Activated B cell treated with CpG ODN at 0.5 μM for 24 hours (primary cell): Measurements from ENCODE around the gene ZNF594. TPM values are rescaled to one million over a fixed set of nuclear protein-coding genes. Genes with fewer than 3 reads are reported as not detected.
"Not testable (repeated sequence)": the region's sequence is repeated elsewhere in the genome, so short reads cannot be mapped to it uniquely, and the experiment has no call there.

Experiments used
- ATAC-seq: fragments of 200-7000 bp; cut with Tn5 transposase; one replicate; pipeline ENCODE4 v1.10.0; 2021; ENCODE audit warnings: low read depth, mild to moderate bottlenecking, moderate library complexity
- CTCF ChIA-PET: fragments of 350-600 bp; sonication (Branson Sonifier 250); formaldehyde crosslinking; loops from one replicate; lab custom pipeline; 2021; ENCODE audit warnings: antibody characterized with exemption; lab: Charles Lee
- POLR2A ChIA-PET: fragments of 350-600 bp; sonication (Branson Sonifier 250); formaldehyde crosslinking; loops from one replicate; lab custom pipeline; 2021; ENCODE audit warnings: antibody characterized with exemption; lab: Charles Lee
- DNase-seq: peaks from one replicate; pipeline ENCODE4 v3.0.0; 2022
- H3K27ac Mint-ChIP-seq: one replicate; pipeline ENCODE4 v1.8.0; 2020; ENCODE audit warnings: mixed read lengths
- H3K27me3 Mint-ChIP-seq: one replicate; pipeline ENCODE4 v1.8.0; 2021; ENCODE audit warnings: mixed read lengths
- H3K36me3 Mint-ChIP-seq: one replicate; pipeline ENCODE4 v1.8.0; 2021; ENCODE audit warnings: low read depth, mixed read lengths
- H3K4me1 Mint-ChIP-seq: one replicate; pipeline ENCODE4 v1.8.0; 2021; ENCODE audit warnings: mixed read lengths
- H3K4me3 Mint-ChIP-seq: one replicate; pipeline ENCODE4 v1.8.0; 2020; ENCODE audit warnings: mild to moderate bottlenecking, mixed read lengths
- H3K9me3 Mint-ChIP-seq: one replicate; pipeline ENCODE4 v1.8.0; 2020; ENCODE audit warnings: mixed read lengths
- intact Hi-C: fragments of 100-400 bp; cut with micrococcal nuclease; formaldehyde crosslinking; loops from one replicate; pipeline ENCODE4 v1.15.1; 2024
- total RNA-seq: library from RNA; stranded (reverse); gene quantifications from 2 replicates; pipeline ENCODE4 v1.2.3, GENCODE V29; 2022
- TF ChIP-seq, protein P1 (sequence below): fragments of 200-600 bp; IDR thresholded peaks from one replicate; pipeline ENCODE4 v1.8.0; 2022; ENCODE audit warnings: antibody characterized with exemption, mild to moderate bottlenecking

ZNF594 gene
- total RNA-seq, 1 donor from 2014 or later, result 26.8 TPM

GRCh38 chr17:5236938-5237540 is 45.4 kb upstream of the ZNF594 start:
- H3K4me3 Mint-ChIP-seq, result peak overlapping the region; percentile 36
- no peaks in the 10 kb centered on the region for H3K27me3 Mint-ChIP-seq
- DNase-seq (no peak), ATAC-seq (no peak)
- ChIA-PET CTCF (interaction anchor here (0.8 to 6.2 kb wide), 7 partner anchors 9 to 40 kb away, joined by 3 to 127 read pairs (median 5); partner anchors contain the start of gene ZNF594), POLR2A (interaction anchor here (0.7 to 4.6 kb wide), 9 partner anchors 10 to 61 kb away, joined by 3 to 45 read pairs (median 7); partner anchors contain the start of gene ZNF594)
- no peaks in the 10 kb centered on the region for H3K9me3 Mint-ChIP-seq
- peaks cover 78% of the 10 kb centered on the region for H3K4me1 Mint-ChIP-seq
- intact Hi-C loops, result loop anchor here (1.0 to 5.0 kb wide), 4 partner anchors 16 to 205 kb away; no protein-coding TSS in a partner anchor
- H3K36me3 Mint-ChIP-seq, result peaks cover 2% of the 10 kb centered on the region
- peak overlapping the region; percentile 98 for H3K27ac Mint-ChIP-seq
- TF ChIP-seq, protein P1, sequence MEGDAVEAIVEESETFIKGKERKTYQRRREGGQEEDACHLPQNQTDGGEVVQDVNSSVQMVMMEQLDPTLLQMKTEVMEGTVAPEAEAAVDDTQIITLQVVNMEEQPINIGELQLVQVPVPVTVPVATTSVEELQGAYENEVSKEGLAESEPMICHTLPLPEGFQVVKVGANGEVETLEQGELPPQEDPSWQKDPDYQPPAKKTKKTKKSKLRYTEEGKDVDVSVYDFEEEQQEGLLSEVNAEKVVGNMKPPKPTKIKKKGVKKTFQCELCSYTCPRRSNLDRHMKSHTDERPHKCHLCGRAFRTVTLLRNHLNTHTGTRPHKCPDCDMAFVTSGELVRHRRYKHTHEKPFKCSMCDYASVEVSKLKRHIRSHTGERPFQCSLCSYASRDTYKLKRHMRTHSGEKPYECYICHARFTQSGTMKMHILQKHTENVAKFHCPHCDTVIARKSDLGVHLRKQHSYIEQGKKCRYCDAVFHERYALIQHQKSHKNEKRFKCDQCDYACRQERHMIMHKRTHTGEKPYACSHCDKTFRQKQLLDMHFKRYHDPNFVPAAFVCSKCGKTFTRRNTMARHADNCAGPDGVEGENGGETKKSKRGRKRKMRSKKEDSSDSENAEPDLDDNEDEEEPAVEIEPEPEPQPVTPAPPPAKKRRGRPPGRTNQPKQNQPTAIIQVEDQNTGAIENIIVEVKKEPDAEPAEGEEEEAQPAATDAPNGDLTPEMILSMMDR, result no peak

- peaks cover 13% of the 10 kb centered on the region for H3K36me3 Mint-ChIP-seq
- no peaks in the 10 kb centered on the region for H3K27me3 Mint-ChIP-seq
- peaks cover 89% of the 10 kb centered on the region for H3K4me1 Mint-ChIP-seq
- ATAC-seq (peak; percentile 78), DNase-seq (peak; percentile 63)
- TF ChIP-seq, protein P1, result no peak
- peak within 1 kb of the TSS; percentile 87 for H3K4me3 Mint-ChIP-seq
- POLR2A ChIA-PET, result interaction anchor here (0.6 to 4.6 kb wide), 15 partner anchors 9 to 288 kb away, joined by 3 to 45 read pairs (median 6); partner anchors contain the start of genes DERL2, MIS12 and ZNF594
- peak within 1 kb of the TSS; percentile 98 for H3K27ac Mint-ChIP-seq
- CTCF ChIA-PET, result interaction anchor here (1.0 to 6.2 kb wide), 4 partner anchors 14 to 204 kb away, joined by 3 to 127 read pairs (median 5); partner anchors contain the start of genes C1QBP and ZNF594
- intact Hi-C loops, result loop anchor here (1.0 to 5.0 kb wide), 2 partner anchors 7 to 203 kb away; no protein-coding TSS in a partner anchor
- H3K9me3 Mint-ChIP-seq, result no peaks in the 10 kb centered on the region
Observed at GRCh38 chr17:5234645-5235576, 43.2 kb upstream of the ZNF594 start, which contains the start of gene SCIMP. SCIMP (minus strand) TSS chr17:5234860; CDS start chr17:5234755, 105 bp downstream.

DNA sequence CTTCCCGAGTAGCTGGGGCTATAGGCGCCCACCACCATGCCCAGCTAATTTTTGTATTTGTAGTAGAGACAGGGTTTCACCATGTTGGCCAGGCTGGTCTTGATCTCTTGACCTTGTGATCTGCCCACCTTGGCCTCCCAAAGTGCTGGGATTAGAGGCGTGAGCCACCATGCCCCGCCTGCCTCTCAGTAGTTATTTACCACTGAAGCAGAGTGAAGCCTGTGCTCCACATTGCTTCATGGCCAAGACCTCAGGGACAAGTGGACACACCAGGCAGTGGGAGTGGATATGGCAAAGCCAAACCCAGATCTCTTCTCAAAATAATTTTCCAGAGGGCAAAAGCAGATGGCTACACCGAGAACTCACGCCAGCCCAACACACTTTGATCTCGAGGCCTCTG is 41.8 kb upstream of the ZNF594 start:
- H3K4me3 Mint-ChIP-seq, result peak overlapping the region; percentile 87
- peaks cover 23% of the 10 kb centered on the region for H3K36me3 Mint-ChIP-seq
- H3K4me1 Mint-ChIP-seq, result peaks cover 92% of the 10 kb centered on the region
- ATAC-seq, H3K9me3 Mint-ChIP-seq, intact Hi-C loops, DNase-seq, H3K27me3 Mint-ChIP-seq: not testable (repeated sequence)
- peak overlapping the region; percentile 98 for H3K27ac Mint-ChIP-seq
- ChIA-PET POLR2A (interaction anchor here (0.6 to 10.8 kb wide), 4 partner anchors 11 to 35 kb away, joined by 4 to 130 read pairs (median 8); no protein-coding TSS in a partner anchor), CTCF (interaction anchor here (1.7 kb wide), 1 partner anchor 35 kb away, joined by 6 read pairs; no protein-coding TSS in a partner anchor)

GRCh38 chr17:5226940-5227878 is 35.5 kb upstream of the ZNF594 start:
- Mint-ChIP-seq H3K9me3 (no peaks in the 10 kb centered on the region), H3K27ac (peak overlapping the region; percentile 98), H3K4me1 (peaks cover 100% of the 10 kb centered on the region), H3K4me3 (peak overlapping the region; percentile 75), H3K27me3 (no peaks in the 10 kb centered on the region), H3K36me3 (peaks cover 41% of the 10 kb centered on the region)
- intact Hi-C loops, result loop anchor here (2.0 kb wide), 1 partner anchor 16 kb away; no protein-coding TSS in a partner anchor
- DNase-seq (no peak), ATAC-seq (peak; percentile 56)
- ChIA-PET CTCF (interaction anchor here (0.7 to 4.9 kb wide), 5 partner anchors 9 to 35 kb away, joined by 3 to 35 read pairs (median 4); no protein-coding TSS in a partner anchor), POLR2A (interaction anchor here (0.7 to 10.8 kb wide), 12 partner anchors 8 to 261 kb away, joined by 3 to 130 read pairs (median 7); partner anchors contain the start of genes NUP88, RPAIN and SCIMP)
- TF ChIP-seq, protein P1, result no peak
